ENCODE results near the gene SERPINC1. TPM values are rescaled to one million over a fixed set of nuclear protein-coding genes. Genes with fewer than 3 reads are reported as not detected.
A peak's percentile ranks its signal among the peaks of the same experiment; 100 is the strongest.
"Not testable (repeated sequence)": the region's sequence is repeated elsewhere in the genome, so short reads cannot be mapped to it uniquely, and the experiment has no call there.

SERPINC1 gene
- total RNA-seq, 1 donor from 2014 or later, result not detected

GRCh38 chr1:173862769-173863223 lies 54.3 kb downstream of the SERPINC1 start:
- no peak for DNase-seq (ENCODE audit: low spot score, unreplicated experiment)
- Mint-ChIP-seq H3K9me3 (ENCODE audit: low read depth) (no peaks in the 10 kb centered on the region), H3K27me3 (no peaks in the 10 kb centered on the region), H3K27ac (peak overlapping the region; percentile 91), H3K4me1 (ENCODE audit: low read depth) (peaks cover 26% of the 10 kb centered on the region), H3K4me3 (ENCODE audit: low read depth) (no peak overlapping the region), H3K36me3 (ENCODE audit: insufficient read depth) (peaks cover 42% of the 10 kb centered on the region)
- TF ChIP-seq CTCF (IDR thresholded peaks at IDR 0.05; ENCODE audit: unreplicated experiment), result no peak

GRCh38 chr1:173862146-173862768 lies 54.9 kb downstream of the SERPINC1 start:
- Mint-ChIP-seq H3K4me1 (ENCODE audit: low read depth) (peaks cover 26% of the 10 kb centered on the region), H3K27ac (peak overlapping the region; percentile 91), H3K36me3 (ENCODE audit: insufficient read depth) (peaks cover 44% of the 10 kb centered on the region)
- not testable (repeated sequence) for H3K27me3 Mint-ChIP-seq; DNase-seq (ENCODE audit: low spot score, unreplicated experiment); H3K9me3 Mint-ChIP-seq (ENCODE audit: low read depth); H3K4me3 Mint-ChIP-seq (ENCODE audit: low read depth)

- Mint-ChIP-seq H3K27ac (peak overlapping the region; percentile 91), H3K4me1 (ENCODE audit: low read depth) (peaks cover 24% of the 10 kb centered on the region), H3K9me3 (ENCODE audit: low read depth) (no peaks in the 10 kb centered on the region), H3K4me3 (ENCODE audit: low read depth) (no peak overlapping the region), H3K36me3 (ENCODE audit: insufficient read depth) (peaks cover 42% of the 10 kb centered on the region), H3K27me3 (no peaks in the 10 kb centered on the region)
- no peak for TF ChIP-seq CTCF (IDR thresholded peaks at IDR 0.05; ENCODE audit: unreplicated experiment)
- DNase-seq (ENCODE audit: low spot score, unreplicated experiment), result no peak
Observed at GRCh38 chr1:173861731-173862145, 55.4 kb downstream of the SERPINC1 start.

- Mint-ChIP-seq H3K27me3 (no peaks in the 10 kb centered on the region), H3K4me1 (ENCODE audit: low read depth) (peaks cover 7% of the 10 kb centered on the region), H3K36me3 (ENCODE audit: insufficient read depth) (peaks cover 35% of the 10 kb centered on the region), H3K4me3 (ENCODE audit: low read depth) (no peak overlapping the region), H3K9me3 (ENCODE audit: low read depth) (no peaks in the 10 kb centered on the region), H3K27ac (peak overlapping the region; percentile 4)
- no peak for DNase-seq (ENCODE audit: low spot score, unreplicated experiment)
- no peak for TF ChIP-seq CTCF (IDR thresholded peaks at IDR 0.05; ENCODE audit: unreplicated experiment)
Observed at GRCh38 chr1:173860065-173860464, 57.1 kb downstream of the SERPINC1 start.

- H3K27ac Mint-ChIP-seq; H3K27me3 Mint-ChIP-seq; DNase-seq (ENCODE audit: low spot score, unreplicated experiment); H3K9me3 Mint-ChIP-seq (ENCODE audit: low read depth); H3K4me3 Mint-ChIP-seq (ENCODE audit: low read depth); H3K4me1 Mint-ChIP-seq (ENCODE audit: low read depth): not testable (repeated sequence)
- peaks cover 34% of the 10 kb centered on the region for H3K36me3 Mint-ChIP-seq (ENCODE audit: insufficient read depth)
Observed at GRCh38 chr1:173859547-173859946, 57.6 kb downstream of the SERPINC1 start.

- no peaks in the 10 kb centered on the region for H3K27me3 Mint-ChIP-seq
- H3K27ac Mint-ChIP-seq, result peak overlapping the region; percentile 57
- H3K9me3 Mint-ChIP-seq (ENCODE audit: low read depth), result no peaks in the 10 kb centered on the region
- no peak overlapping the region for H3K4me3 Mint-ChIP-seq (ENCODE audit: low read depth)
- no peak for TF ChIP-seq CTCF (IDR thresholded peaks at IDR 0.05; ENCODE audit: unreplicated experiment)
- peaks cover 7% of the 10 kb centered on the region for H3K4me1 Mint-ChIP-seq (ENCODE audit: low read depth)
- H3K36me3 Mint-ChIP-seq (ENCODE audit: insufficient read depth), result peaks cover 30% of the 10 kb centered on the region
- no peak for DNase-seq (ENCODE audit: low spot score, unreplicated experiment)
Observed at GRCh38 chr1:173857363-173857917, 59.7 kb downstream of the SERPINC1 start.
